Activated T-helper 1 cell treated with Interleukin-2 at 50 U/mL for 16 hours (primary cell): ENCODE data around the gene GMFB.
"Not testable (repeated sequence)": the region's sequence is repeated elsewhere in the genome, so short reads cannot be mapped to it uniquely, and the experiment has no call there.

Source experiments
- DNase-seq: peaks from one replicate; pipeline ENCODE4 v3.0.0-alpha.2; 2020; ENCODE audit warnings: low read depth

Gene GMFB

GRCh38 chr14:54457609-54457996, 31.2 kb downstream of the GMFB start:
- DNase-seq, result no peak

GRCh38 chr14:54456820-54457608, 31.8 kb downstream of the GMFB start:
- not testable (repeated sequence) for DNase-seq

DNA sequence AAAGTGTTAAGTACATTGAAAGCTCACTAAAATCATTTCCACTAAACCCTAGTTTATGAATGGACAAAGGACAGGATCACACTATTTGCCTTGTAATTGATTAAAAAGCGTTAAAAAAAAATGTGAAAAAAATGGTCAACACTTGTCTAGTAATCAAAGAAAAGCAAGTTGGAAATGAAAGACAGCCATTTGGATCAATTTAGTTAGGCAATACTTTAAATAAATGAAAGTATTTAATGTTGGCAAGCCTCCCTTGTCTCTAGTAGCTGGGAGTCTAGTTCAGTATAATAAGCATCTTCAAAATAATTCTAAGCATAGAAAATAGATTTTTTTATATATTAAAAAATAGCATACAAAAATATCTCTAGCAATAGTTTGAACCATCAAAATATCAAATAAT, 33.4 kb downstream of the GMFB start:
- DNase-seq, result no peak

DNA sequence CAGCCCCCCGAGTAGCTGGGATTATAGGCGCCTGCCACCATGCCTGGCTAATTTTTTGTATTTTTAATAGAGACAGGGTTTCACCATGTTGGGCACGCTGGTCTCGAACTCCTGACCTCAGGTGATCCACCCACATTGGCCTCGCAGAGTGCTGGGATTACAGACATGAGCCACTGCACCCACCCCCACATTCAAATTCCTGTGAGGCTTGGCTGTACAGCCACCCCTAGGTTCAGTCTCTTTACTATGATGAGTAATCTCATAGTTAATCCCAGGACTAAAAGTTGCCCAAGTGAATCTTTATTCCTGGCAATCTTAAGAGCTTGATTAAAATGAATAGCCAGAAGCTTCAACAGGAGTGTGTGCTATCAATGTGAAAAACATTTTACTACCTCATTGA, 34.8 kb downstream of the GMFB start:
- not testable (repeated sequence) for DNase-seq

DNA sequence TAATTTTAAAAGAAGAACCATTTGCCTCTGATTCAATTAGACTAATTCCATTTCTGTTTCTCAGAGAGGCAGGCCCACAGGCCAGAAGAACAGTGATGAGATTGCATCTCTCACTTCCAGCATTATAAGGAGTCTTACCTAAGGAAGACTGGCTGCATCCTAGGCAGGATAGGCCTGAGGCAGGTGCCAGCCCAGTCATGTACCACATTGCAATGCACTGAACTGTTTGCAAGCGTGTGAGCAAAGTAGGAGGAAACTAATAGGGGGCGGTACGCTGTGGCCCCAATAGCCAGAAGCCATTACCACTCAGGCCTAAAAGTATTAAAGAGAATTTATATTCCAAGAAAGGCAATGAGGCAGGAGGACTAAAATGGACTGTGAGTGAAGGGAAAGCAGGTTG, 35.5 kb downstream of the GMFB start:
- no peak for DNase-seq

- no peak for DNase-seq
Measured at GRCh38 chr14:54451961-54452360, 36.8 kb downstream of the GMFB start.

- DNase-seq, result no peak
Measured at GRCh38 chr14:54451121-54451601, 37.6 kb downstream of the GMFB start.

GRCh38 chr14:54450535-54450934, 38.2 kb downstream of the GMFB start:
- DNase-seq, result no peak

DNA sequence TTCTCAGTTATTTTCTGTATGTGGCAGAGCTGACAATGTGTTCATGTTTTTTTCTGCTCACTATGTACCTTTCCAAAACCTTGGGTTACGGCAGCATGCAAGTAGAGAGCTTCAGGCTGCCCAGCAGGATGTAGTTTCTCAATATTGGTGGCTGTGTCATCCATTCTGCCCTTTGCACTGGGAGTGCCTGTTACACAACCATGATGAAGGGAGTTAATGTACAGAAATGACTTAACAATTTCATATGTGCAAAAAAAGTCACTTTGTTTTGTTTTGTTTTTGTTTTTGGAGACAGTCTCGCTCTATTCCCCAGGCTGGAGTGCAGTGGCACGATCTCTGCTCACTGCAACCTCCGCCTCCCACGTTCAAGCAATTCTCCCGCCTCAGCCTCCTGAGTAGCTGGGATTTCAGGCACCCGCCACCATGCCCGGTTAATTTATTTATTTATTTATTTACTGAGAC, 41.5 kb downstream of the GMFB start:
- DNase-seq, result no peak

DNA sequence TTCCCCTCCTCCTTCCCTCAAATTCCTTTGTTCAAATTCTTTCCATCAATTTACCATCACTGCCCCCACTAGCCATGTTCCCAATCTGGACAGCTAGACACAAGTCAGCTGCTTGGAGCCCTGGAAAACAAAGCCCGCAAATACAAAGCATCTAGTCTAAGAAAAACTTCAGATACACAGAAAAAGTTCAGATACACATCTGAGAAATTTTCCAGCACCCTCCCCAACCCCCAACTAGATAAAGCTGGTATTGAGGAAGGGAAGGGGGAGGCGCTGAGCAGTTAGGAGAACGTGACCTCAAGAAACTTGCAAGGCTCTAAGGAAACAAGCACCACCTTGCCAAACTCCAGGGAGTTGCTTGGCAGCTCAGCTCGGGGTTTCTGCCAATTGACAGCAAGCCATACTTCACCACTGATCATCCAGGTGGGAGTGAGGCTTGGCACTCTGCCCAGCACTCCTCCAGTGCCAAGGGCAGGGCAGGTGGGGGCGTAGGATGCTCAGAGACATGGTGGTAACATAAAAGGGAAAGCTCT, 42.6 kb downstream of the GMFB start:
- no peak for DNase-seq

- DNase-seq, result no peak
Measured at GRCh38 chr14:54444681-54445080, 44.1 kb downstream of the GMFB start.

GRCh38 chr14:54443981-54444380, 44.8 kb downstream of the GMFB start:
- DNase-seq, result no peak

DNA sequence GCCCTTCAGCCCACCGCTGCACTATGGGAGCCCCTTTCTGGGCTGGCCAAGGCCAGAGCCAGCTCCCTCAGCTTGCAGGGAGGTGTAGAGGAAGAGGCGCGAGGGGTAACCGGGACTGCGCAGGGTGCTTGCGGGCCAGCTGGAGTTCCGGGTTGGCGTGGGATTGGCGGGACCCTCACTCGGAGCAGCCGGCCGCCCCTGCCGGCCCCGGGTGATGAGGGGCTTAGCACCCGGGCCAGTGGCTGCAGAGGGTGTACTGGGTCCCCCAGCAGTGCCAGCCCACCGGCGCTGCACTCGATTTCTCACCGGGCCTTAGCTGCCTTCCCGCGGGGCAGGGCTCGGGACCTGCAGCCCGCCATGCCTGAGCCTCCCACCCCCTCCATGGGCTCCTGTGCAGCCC, 45.8 kb downstream of the GMFB start:
- DNase-seq, result not testable (repeated sequence)

DNA sequence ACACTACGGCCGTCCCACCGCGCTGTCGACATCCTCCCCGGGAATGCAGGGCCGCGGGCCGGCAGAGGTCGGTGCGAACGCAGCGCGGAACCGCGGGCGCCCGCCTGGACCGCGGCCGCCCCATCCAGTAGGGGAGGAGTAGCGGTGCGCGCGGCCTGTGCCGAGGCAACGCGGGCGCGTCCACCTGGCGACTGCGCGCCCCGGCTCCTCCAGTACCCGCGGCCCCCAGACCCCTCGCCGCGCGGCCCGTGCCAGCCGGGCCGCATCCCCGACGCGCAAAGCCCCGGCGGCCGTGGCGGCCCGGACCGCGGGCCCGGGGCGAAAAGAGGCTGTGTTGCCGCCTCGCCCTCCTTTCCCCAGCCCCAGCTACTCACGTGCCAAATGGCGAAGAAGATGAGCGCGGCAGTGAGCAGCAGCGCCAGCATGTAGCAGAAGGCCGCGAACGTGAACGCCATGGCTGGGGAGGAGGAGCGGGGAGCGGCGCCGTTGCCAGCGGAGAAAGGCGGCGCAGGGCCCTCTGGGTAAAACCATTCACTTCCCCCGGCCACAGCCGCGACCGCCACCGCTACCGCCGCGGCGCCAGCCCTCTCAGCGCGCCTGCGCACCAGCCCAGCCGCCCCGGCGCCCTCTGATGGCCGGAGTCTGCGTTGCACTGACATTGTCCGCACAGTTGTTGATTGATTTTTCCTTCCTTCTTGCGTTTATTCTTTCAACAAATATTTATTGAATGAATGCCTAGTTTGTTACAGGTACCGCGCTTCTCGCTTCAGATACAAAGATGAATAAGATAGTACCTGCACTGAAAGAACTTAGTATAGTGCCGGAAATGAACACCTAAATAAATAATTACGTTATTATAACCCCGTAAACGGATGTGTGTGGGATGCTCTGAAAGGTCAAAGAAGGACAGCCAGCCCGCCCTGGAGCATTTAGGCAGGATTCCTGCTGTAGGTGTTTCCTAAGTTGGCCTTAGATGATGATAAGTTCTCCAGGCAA, 47.6 kb downstream of the GMFB start, which contains the start of gene CNIH1:
CNIH1 (minus strand) TSS at position 502 of the 996 bp plus-strand sequence; CDS start at position 455, 47 bp downstream.
- DNase-seq, result peak; percentile 93

DNA sequence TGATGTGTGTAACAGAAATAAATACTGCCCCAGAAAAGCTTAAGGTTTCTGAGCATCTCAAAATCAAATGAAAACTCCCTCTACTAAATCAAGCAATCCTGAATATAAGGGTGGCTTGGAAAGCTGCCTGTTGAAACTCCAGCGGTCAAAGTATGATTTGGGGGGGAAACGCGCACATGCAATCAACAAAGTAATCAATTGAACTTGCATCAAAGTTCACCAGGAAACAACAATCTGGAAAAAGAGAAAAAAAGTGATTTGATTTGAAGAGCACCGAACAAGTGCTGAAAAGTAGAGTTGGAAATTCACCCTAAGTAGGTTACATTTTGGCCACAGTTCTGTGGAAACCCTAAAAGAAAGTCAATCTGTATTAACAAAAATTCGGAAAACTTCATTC, 48.3 kb downstream of the GMFB start:
- DNase-seq, result no peak

GRCh38 chr14:54440037-54440436, 48.7 kb downstream of the GMFB start:
- DNase-seq, result no peak

DNA sequence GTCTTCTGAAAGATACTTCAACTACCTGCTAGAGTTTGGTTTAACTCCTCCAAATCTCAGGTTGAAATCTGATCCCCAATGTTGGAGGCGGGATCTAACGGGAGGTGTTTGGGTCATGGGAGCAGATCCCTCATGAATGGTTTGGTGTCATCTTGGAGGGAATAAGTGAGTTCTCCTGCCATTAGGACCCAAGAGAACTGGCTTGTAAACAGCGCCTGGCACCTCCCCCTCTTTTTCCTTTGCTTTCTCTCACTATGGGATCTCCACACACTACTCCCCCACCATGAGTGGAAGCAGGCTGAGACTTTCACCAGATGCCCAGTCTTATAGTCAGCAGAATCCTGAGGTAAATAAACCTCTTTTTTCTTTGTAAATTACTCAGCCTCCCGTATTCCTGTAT, 50.1 kb downstream of the GMFB start:
- DNase-seq, result no peak

GRCh38 chr14:54437954-54438353, 50.8 kb downstream of the GMFB start:
- not testable (repeated sequence) for DNase-seq

GRCh38 chr14:54435500-54435981, 53.2 kb downstream of the GMFB start:
- DNase-seq, result no peak

DNA sequence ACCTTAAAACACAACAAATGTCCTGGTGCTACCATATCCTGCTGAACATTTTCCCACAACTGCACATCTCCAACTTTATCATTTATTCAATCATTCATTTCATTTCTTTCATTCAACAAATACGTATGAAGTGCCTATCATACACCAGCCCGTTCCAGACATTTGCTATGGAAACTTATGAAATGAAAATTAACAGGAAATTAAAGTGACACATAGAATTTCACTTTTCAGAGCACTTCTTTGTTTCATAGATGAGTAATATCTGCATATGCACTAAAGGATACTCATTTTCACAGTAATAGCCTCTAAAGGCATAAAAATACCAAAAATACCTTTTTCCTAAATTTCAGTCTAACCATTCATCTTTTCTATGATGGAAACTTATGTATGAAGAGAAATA, 60.3 kb downstream of the GMFB start:
- no peak for DNase-seq

- DNase-seq, result no peak
Measured at GRCh38 chr14:54427871-54428270, 60.9 kb downstream of the GMFB start.
